Measurements from ENCODE around the gene SERF2. TPM values are rescaled to one million over a fixed set of nuclear protein-coding genes. Genes with fewer than 3 reads are reported as not detected.

SERF2 gene
- 100 to 1,000 TPM; 923 to 940 TPM for total RNA-seq

GRCh38 chr15:43791993-43792760 is at the start of gene SERF2:
SERF2 (plus strand) TSS chr15:43792320; CDS start chr15:43792377, 57 bp downstream.

GRCh38 chr15:43746245-43746902 is 45.7 kb upstream of the SERF2 start, which contains the start of gene PDIA3:
PDIA3 (plus strand) TSS chr15:43746438; CDS start chr15:43746540, 102 bp downstream.

GRCh38 chr15:43776718-43777266 is 15.3 kb upstream of the SERF2 start, which contains the start of gene ELL3:
ELL3 (minus strand) TSS chr15:43776966; CDS start chr15:43776901, 65 bp downstream.

GRCh38 chr15:43799945-43800285 is 7.8 kb downstream of the SERF2 start, which contains the start of gene SERINC4:
SERINC4 (minus strand) TSS chr15:43800220; CDS start chr15:43799986, 234 bp downstream.

GRCh38 chr15:43800286-43801141 is 8.4 kb downstream of the SERF2 start, which contains the start of gene HYPK:
HYPK (plus strand) TSS chr15:43800599; CDS start chr15:43800623, 24 bp downstream.

GRCh38 chr15:43824302-43825246 is 32.5 kb downstream of the SERF2 start, which contains the start of gene MFAP1:
MFAP1 (minus strand) TSS chr15:43824690; CDS start chr15:43824569, 121 bp downstream.

GRCh38 chr15:43826508-43827341 is 34.6 kb downstream of the SERF2 start, which contains the start of gene WDR76:
WDR76 (plus strand) TSS chr15:43827002; CDS start chr15:43827033, 31 bp downstream.

Small RNA genes within 50 kb of the gene (microRNA-seq; reads per million reads assigned to microRNA genes)
- not detected for gene MIR1282 (ENCODE audit: borderline microRNAs expressed, borderline replicate concordance)

Other genes with a start within 250 kb of the SERF2 start
- gene PPIP5K1, start 202.1 kb upstream of the SERF2 start, total RNA-seq = 10 to 100 TPM; 22.3 to 29.2 TPM
- not detected for gene CKMT1B, start 198.3 kb upstream of the SERF2 start, total RNA-seq
- gene STRC, start 173.5 kb upstream of the SERF2 start, total RNA-seq = under 1 TPM; 0.36 to 0.55 TPM
- gene CATSPER2, start 143.5 kb upstream of the SERF2 start, total RNA-seq = 1 to 10 TPM; 3.0 to 4.0 TPM
- gene CKMT1A, start 98.5 kb upstream of the SERF2 start, total RNA-seq = not detected
- gene PDIA3, start 45.9 kb upstream of the SERF2 start, total RNA-seq = 100 to 1,000 TPM; 286 to 288 TPM
- 1 to 10 TPM; 1.7 to 2.7 TPM for gene ELL3, start 15.4 kb upstream of the SERF2 start, total RNA-seq
- gene SERINC4, start 7.9 kb downstream of the SERF2 start, total RNA-seq = under 1 TPM in 1 of 2 experiments, not detected in 1; 0.24 TPM
- 10 to 100 TPM; 15.3 to 17.2 TPM for gene HYPK, start 8.3 kb downstream of the SERF2 start, total RNA-seq
- gene MFAP1, start 32.4 kb downstream of the SERF2 start, total RNA-seq = 10 to 100 TPM; 26.1 to 31.4 TPM
- gene WDR76, start 34.7 kb downstream of the SERF2 start, total RNA-seq = 10 to 100 TPM; 53.1 to 54.1 TPM